GM21825 (cell line): ENCODE measurements around the gene EGFL7.
A peak's percentile ranks its signal among the peaks of the same experiment; 100 is the strongest.

Experiments
- ATAC-seq: cut with Tn5 transposase; IDR thresholded peaks from one replicate; pipeline ENCODE4 v1.9.1; 2021; ENCODE audit warnings: mild to moderate bottlenecking, moderate library complexity; ENCODE audit not compliant: unreplicated experiment

EGFL7 gene

DNA sequence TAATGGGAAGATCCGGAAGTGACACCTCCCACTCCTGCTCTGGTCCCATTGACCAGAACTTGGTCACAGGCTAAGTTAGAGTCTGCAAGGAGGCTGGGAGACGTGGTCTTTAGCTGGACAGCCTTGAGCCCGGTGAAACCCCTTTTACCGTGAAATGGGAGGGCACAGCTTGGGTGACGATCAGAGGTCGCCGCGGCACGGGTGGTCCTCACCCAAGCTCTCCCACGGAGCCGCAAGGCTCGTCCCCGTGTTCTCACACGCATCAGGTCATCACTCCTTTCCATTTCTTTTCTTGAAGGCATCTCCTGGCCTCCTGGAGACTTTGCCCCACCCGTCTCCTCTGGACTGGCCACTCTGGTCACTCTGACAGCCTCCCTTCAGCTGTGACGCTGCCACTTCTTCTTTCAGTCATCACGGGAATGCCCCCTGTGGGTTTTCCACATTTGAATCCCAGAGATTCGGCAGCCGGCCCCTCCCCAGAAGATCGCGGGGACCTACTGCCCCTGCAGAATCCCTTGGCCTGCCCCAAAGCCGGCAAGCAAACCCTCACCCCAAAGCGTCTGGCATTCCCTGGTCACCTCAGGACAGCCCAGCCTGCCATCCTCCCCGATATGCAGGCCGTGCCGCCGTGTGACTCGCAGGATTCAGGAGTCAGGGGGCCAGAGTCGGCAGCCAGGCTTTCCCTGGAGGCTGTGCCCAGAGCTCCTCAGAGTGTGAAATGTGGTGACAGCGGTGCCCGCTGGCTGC is 18.9 kb upstream of the EGFL7 start:
- ATAC-seq, result no peak

DNA sequence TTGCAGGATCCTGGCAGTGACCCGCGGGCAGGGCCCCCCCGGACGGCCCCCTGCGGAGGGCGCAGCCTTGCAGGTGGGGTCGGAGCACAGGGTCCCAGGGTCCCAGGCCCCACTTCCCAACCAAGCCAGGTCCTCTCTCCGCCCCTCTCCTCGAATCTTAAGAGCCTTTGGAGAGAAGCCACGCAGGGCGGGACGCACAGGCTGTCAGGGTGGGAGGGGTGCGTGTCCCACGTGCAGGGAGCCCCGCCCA is 18.4 kb upstream of the EGFL7 start:
- ATAC-seq, result no peak

GRCh38 chr9:136644593-136645351 is 17.9 kb upstream of the EGFL7 start:
- peak; percentile 54 for ATAC-seq

- no peak for ATAC-seq
These were observed 17.3 kb upstream of the EGFL7 start for GRCh38 chr9:136645352-136645902.

GRCh38 chr9:136645903-136646754 is 16.6 kb upstream of the EGFL7 start:
- ATAC-seq, result no peak

DNA sequence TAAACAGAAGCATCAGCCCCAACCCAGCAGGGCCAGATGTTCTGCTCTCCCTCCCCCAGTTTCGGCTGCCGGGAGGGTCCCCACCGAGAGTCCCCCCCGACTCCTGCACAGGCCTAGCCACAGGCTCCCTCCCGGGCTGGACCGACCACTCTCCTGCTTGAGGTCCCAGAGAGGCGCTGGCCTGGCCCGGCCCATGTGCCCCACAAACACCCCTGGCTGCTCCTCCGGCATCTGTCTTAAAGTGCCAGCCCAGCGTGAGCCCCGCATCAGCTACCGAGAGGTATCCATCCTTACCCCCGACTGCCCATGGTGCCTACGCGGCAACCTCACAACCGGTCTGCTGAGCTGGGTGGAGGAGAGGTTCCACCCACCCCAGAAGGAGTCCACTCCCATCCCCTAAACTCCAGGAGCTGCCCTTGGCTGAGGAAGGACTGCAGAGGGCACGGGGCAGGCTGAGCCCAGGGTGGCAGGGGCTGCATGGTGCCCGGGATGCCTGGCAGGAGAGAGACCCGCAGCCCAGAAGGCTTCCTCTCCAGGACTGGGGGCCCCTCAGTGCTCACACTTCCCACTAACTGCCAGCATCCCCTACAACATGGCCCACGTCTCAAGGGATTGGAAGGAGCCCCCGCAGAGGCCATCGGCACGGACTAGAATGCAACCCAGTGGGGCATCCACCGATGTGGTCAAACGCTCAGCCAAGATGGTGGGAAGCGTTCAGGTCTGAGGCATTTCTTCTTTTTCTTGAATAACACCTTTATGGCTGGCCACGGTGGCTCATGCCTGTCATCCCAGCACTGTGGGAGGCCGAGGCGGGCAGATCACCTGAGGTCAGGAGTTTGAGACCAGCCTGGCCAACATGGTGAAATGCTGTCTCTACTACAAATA is 15.6 kb upstream of the EGFL7 start:
- ATAC-seq, result no peak

DNA sequence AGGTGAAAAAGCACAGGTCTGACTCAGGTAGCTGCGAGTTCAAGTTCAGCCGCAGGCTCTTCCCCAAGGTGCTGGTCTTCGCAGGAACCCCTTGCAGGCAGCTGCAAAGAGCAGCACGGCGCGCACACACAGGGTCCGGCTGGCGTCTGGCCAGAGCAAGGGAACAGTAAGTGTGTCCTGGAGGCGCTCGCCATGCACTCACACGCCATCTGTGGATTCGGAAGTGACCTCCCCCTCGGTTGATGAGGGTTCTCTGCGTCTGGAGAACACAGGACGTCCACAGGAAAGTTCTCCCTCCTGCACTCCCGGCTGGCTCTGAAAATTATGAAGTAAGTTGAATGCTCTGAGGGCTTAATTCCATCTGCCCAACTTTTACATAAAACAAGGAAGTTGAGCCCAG is 14.0 kb upstream of the EGFL7 start:
- no peak for ATAC-seq

DNA sequence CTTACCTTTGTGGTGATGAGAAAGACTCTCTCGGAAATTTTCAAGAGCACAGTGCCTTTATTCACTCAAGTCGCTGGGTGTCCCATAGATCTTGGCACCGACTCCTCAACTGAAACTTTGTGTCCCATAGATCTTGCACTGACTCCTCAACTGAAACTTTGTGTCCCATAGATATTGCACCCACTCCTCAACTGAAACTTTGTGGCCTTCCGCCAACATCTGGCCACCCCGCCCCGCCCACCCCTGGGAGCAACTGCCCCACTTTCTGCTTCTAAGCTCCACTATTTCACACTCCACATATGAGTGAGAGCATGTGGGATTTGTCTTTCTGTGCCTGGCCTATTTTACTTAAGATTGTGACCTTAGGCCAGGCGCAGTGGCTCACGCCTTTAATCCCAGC is 12.7 kb upstream of the EGFL7 start:
- ATAC-seq, result no peak

DNA sequence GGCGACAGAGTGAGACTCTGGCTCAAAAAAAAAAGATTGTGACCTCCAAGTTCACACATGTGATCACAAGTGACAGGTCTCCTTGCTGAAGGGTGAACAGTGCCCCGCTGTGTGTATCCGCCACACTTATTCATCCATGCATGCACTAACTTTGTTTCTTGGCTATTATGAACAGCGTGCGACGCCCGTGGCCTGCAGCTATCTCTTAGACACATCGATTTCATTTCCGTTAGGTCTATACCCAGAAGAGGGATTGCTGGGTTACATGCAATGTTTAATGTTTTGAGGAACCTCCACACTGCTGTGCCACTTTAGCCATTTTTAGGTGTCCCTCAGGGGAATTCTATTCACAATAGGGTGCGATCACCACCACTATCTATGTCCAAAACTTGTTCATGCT is 12.1 kb upstream of the EGFL7 start:
- peak; percentile 41 for ATAC-seq

- ATAC-seq, result no peak
These were observed 10.9 kb upstream of the EGFL7 start for GRCh38 chr9:136651860-136652259.

GRCh38 chr9:136653323-136654079 is 9.2 kb upstream of the EGFL7 start:
- ATAC-seq, result no peak

DNA sequence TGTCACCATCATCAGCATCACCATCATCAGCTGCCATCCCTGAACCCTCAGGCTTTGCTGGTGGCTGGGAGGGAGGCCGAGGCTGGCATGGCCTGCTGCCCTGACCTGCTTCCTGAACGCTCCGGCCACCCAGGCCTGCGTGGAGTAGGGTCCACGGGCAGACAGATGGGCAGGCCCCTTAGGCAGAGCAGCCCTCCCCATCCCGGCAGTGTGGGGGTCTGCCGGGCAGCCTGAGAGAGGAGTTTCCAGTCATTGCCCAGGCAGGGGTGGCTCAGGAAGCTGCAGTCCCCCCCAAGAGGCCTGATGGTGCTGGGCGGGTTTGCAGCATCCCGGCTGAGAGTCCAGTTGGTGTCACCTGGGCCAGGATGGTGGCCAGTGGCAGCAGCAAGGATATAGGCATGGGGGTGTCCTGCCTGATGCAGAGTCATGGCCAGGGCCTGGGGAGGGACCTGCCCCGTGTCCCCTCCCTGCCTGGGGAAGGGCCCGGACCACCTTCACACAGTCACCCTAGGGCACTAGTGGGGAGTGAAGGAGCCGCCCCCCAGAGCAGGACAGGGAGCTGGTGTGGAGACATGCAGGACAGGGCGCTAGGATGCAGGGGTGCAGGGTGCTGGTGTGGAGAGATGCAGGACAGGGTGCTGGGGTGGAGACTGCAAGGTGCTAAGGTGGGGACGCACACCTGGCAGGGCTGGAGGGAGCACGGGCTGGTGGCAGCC is 7.7 kb upstream of the EGFL7 start:
- no peak for ATAC-seq

GRCh38 chr9:136655536-136656182 is 7.1 kb upstream of the EGFL7 start:
- no peak for ATAC-seq

DNA sequence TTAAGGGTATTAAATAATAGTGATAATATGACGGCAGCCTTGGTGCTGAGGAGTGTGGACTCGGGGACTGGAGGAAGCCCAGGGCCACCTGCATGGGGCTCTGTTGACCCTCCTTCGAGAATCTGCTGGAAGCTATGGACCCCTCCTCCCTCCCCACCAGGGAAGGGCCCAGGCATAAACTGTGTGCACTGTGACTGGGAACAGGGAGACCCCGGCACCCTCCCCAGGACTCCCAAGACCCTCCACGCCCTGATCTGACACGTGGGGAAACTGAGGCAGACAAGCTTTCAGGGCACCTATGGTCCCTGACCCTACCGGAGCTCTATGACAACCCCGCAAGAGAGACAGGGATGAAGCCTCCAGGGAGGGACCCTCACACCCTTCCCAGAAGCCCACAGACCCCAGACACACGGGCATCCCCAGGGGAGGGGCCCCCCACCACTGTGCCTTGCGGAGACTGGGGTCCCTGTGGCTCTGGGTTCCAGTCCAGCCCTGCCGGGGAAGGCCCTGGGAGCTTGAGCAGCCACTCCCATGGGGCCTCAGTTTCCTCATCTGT is 6.5 kb upstream of the EGFL7 start:
- ATAC-seq, result no peak

- no peak for ATAC-seq
These were observed 5.7 kb upstream of the EGFL7 start for GRCh38 chr9:136656795-136657611.

- no peak for ATAC-seq
These were observed 4.5 kb upstream of the EGFL7 start for GRCh38 chr9:136657974-136658848.
